ENCODE measurements around the gene CLCNKB. TPM values are rescaled to one million over a fixed set of nuclear protein-coding genes. Genes with fewer than 3 reads are reported as not detected.

Gene CLCNKB
- total RNA-seq, 1 donor from 2014 or later: 0.97 TPM

GRCh38 chr1:16015491-16015890, 28.1 kb upstream of the CLCNKB start:
- H3K9me3 Mint-ChIP-seq: no peaks in the 10 kb centered on the region
- peak overlapping the region; percentile 42 for H3K27ac Mint-ChIP-seq
- peaks cover 9% of the 10 kb centered on the region for H3K4me1 ChIP-seq
- H3K36me3 Mint-ChIP-seq: no peaks in the 10 kb centered on the region
- DNase-seq (ENCODE audit: low spot score): no peak
- H3K36me3 ChIP-seq: no peaks in the 10 kb centered on the region
- peaks cover 46% of the 10 kb centered on the region for H3K27me3 ChIP-seq
- no peak overlapping the region for H3K9ac ChIP-seq
- H3F3A ChIP-seq (ENCODE audit: low read depth): no peaks in the 10 kb centered on the region
- no peaks in the 10 kb centered on the region for H3K9me3 ChIP-seq (ENCODE audit: low read depth)
- H3K27ac ChIP-seq: no peak overlapping the region
- H4K20me1 ChIP-seq (ENCODE audit: low read depth): peaks cover 3% of the 10 kb centered on the region
- no peaks in the 10 kb centered on the region for H3K79me2 ChIP-seq (ENCODE audit: low read depth)
- no peak overlapping the region for H3K4me3 Mint-ChIP-seq
- H3K4me1 Mint-ChIP-seq: peaks cover 39% of the 10 kb centered on the region
- H3K4me3 ChIP-seq: no peak overlapping the region
- H2AFZ ChIP-seq (replicated peaks): no peak overlapping the region
- peaks cover 13% of the 10 kb centered on the region for H3K27me3 Mint-ChIP-seq (ENCODE audit: insufficient read depth, low read depth)
- H3K4me2 ChIP-seq: no peak overlapping the region
- TF ChIP-seq EZH2phosphoT487 (IDR thresholded peaks at IDR 0.05) (no peak), EZH2 (IDR thresholded peaks at IDR 0.05) (no peak), CTCF (IDR thresholded peaks at IDR 0.05) (no peak)

GRCh38 chr1:16015960-16016901, 27.4 kb upstream of the CLCNKB start:
- no peak overlapping the region for H3K27ac Mint-ChIP-seq
- H3K27ac ChIP-seq: no peak overlapping the region
- no peaks in the 10 kb centered on the region for H3K36me3 Mint-ChIP-seq

GRCh38 chr1:16017076-16017460, 26.5 kb upstream of the CLCNKB start:
- H3K27me3 ChIP-seq: peaks cover 35% of the 10 kb centered on the region
- H4K20me1 ChIP-seq (ENCODE audit: low read depth): peaks cover 3% of the 10 kb centered on the region
- no peak overlapping the region for H3K27ac ChIP-seq
- Mint-ChIP-seq H3K9me3 (no peaks in the 10 kb centered on the region), H3K4me1 (peaks cover 42% of the 10 kb centered on the region), H3K36me3 (no peaks in the 10 kb centered on the region), H3K4me3 (no peak overlapping the region), H3K27ac (no peak overlapping the region), H3K27me3 (ENCODE audit: insufficient read depth, low read depth) (peaks cover 16% of the 10 kb centered on the region)
- no peaks in the 10 kb centered on the region for H3K79me2 ChIP-seq (ENCODE audit: low read depth)
- no peaks in the 10 kb centered on the region for H3K36me3 ChIP-seq
- H3K4me1 ChIP-seq: peaks cover 9% of the 10 kb centered on the region
- H3K4me2 ChIP-seq: no peak overlapping the region
- no peak overlapping the region for H3K9ac ChIP-seq
- no peak for TF ChIP-seq EZH2 (IDR thresholded peaks at IDR 0.05)
- no peak for TF ChIP-seq CTCF (IDR thresholded peaks at IDR 0.05)
- no peak for TF ChIP-seq EZH2phosphoT487 (IDR thresholded peaks at IDR 0.05)
- DNase-seq (ENCODE audit: low spot score): no peak
- no peaks in the 10 kb centered on the region for H3K9me3 ChIP-seq (ENCODE audit: low read depth)
- H2AFZ ChIP-seq (replicated peaks): no peak overlapping the region
- H3K4me3 ChIP-seq: no peak overlapping the region
- no peaks in the 10 kb centered on the region for H3F3A ChIP-seq (ENCODE audit: low read depth)

More at GRCh38 chr1:16015960-16016901, 27.4 kb upstream of the CLCNKB start:
- Mint-ChIP-seq H3K4me3 (no peak overlapping the region), H3K27me3 (ENCODE audit: insufficient read depth, low read depth) (peaks cover 11% of the 10 kb centered on the region), H3K4me1 (peaks cover 39% of the 10 kb centered on the region), H3K9me3 (no peaks in the 10 kb centered on the region)
- no peaks in the 10 kb centered on the region for H3K9me3 ChIP-seq (ENCODE audit: low read depth)
- no peaks in the 10 kb centered on the region for H3F3A ChIP-seq (ENCODE audit: low read depth)
- peaks cover 9% of the 10 kb centered on the region for H3K4me1 ChIP-seq
- no peak overlapping the region for H3K9ac ChIP-seq
- H2AFZ ChIP-seq (replicated peaks): no peak overlapping the region
- H3K4me3 ChIP-seq: no peak overlapping the region
- no peak overlapping the region for H3K4me2 ChIP-seq
- H3K27me3 ChIP-seq: peaks cover 44% of the 10 kb centered on the region
- H3K79me2 ChIP-seq (ENCODE audit: low read depth): no peaks in the 10 kb centered on the region
- no peak for TF ChIP-seq EZH2phosphoT487 (IDR thresholded peaks at IDR 0.05)
- no peak for TF ChIP-seq CTCF (IDR thresholded peaks at IDR 0.05)
- TF ChIP-seq EZH2 (IDR thresholded peaks at IDR 0.05): no peak
- peaks cover 3% of the 10 kb centered on the region for H4K20me1 ChIP-seq (ENCODE audit: low read depth)
- no peaks in the 10 kb centered on the region for H3K36me3 ChIP-seq
- no peak for DNase-seq (ENCODE audit: low spot score)
